Neural progenitor cell (in vitro differentiated cells): ENCODE results near the gene PRR33. TPM values are rescaled to one million over a fixed set of nuclear protein-coding genes. Genes with fewer than 3 reads are reported as not detected.
"Not testable (repeated sequence)": the region's sequence is repeated elsewhere in the genome, so short reads cannot be mapped to it uniquely, and the experiment has no call there.

Experiments used
- DNase-seq: peaks from one replicate; pipeline ENCODE4 v3.0.0-alpha.2; 2016; ENCODE audit warnings: low spot score
- H2AFZ ChIP-seq: fragments of 200-600 bp; sonication (generic); replicated peaks from 2 replicates; pipeline ENCODE4 v1.6.1; 2016; ENCODE audit warnings: antibody characterized with exemption
- H3F3A ChIP-seq: fragments of 200-600 bp; sonication (generic); 2 replicates; pipeline ENCODE4 v1.6.1; 2016; ENCODE audit warnings: antibody characterized with exemption, low read depth
- H3K27ac ChIP-seq: fragments of 200-600 bp; sonication (generic); 2 replicates; pipeline ENCODE4 v1.5.1; 2016; ENCODE audit warnings: mild to moderate bottlenecking
- H3K27me3 ChIP-seq: fragments of 200-600 bp; sonication (generic); 2 replicates; pipeline ENCODE4 v1.6.1; 2016; ENCODE audit warnings: mild to moderate bottlenecking, moderate library complexity
- H3K36me3 ChIP-seq: fragments of 200-600 bp; sonication (generic); 2 replicates; pipeline ENCODE4 v1.5.1; 2016
- H3K4me1 ChIP-seq: fragments of 200-600 bp; sonication (generic); 2 replicates; pipeline ENCODE4 v1.6.1; 2016; ENCODE audit warnings: mixed run types
- H3K4me2 ChIP-seq: fragments of 200-600 bp; sonication (generic); 2 replicates; pipeline ENCODE4 v1.6.1; 2016
- H3K4me3 ChIP-seq: fragments of 200-600 bp; sonication (generic); 2 replicates; pipeline ENCODE4 v1.5.1; 2016
- H3K79me2 ChIP-seq: fragments of 200-600 bp; sonication (generic); 2 replicates; pipeline ENCODE4 v1.6.1; 2016; ENCODE audit warnings: low read depth
- H3K9ac ChIP-seq: fragments of 200-600 bp; sonication (generic); 2 replicates; pipeline ENCODE4 v1.6.1; 2016
- H3K9me3 ChIP-seq: fragments of 200-600 bp; sonication (generic); 2 replicates; pipeline ENCODE4 v1.5.1; 2016; ENCODE audit warnings: low read depth
- H4K20me1 ChIP-seq: fragments of 200-600 bp; sonication (generic); 2 replicates; pipeline ENCODE4 v1.6.1; 2016; ENCODE audit warnings: low read depth
- H3K27ac Mint-ChIP-seq: 3 replicates; pipeline ENCODE4 v1.8.0; 2021; ENCODE audit warnings: mixed read lengths
- H3K27me3 Mint-ChIP-seq: 2 replicates; pipeline ENCODE4 v1.8.0; 2022; ENCODE audit warnings: low read depth, mild to moderate bottlenecking, inconsistent platforms, moderate library complexity, mixed read lengths; ENCODE audit not compliant: insufficient read depth
- H3K36me3 Mint-ChIP-seq: 3 replicates; pipeline ENCODE4 v1.8.0; 2021; ENCODE audit warnings: mixed read lengths
- H3K4me1 Mint-ChIP-seq: 3 replicates; pipeline ENCODE4 v1.8.0; 2021; ENCODE audit warnings: mixed read lengths
- H3K4me3 Mint-ChIP-seq: 3 replicates; pipeline ENCODE4 v1.8.0; 2021; ENCODE audit warnings: mild to moderate bottlenecking, moderate library complexity, mixed read lengths
- H3K9me3 Mint-ChIP-seq: 3 replicates; pipeline ENCODE4 v1.8.0; 2020; ENCODE audit warnings: mixed read lengths
- CTCF ChIP-seq: fragments of 200-600 bp; sonication (generic); IDR thresholded peaks from 2 replicates; pipeline ENCODE4 v1.5.1; 2017; ENCODE audit warnings: antibody characterized with exemption, mild to moderate bottlenecking
- EZH2 ChIP-seq: fragments of 200-600 bp; sonication (generic); IDR thresholded peaks from 2 replicates; pipeline ENCODE4 v1.6.1; 2017; ENCODE audit warnings: antibody characterized with exemption, mild to moderate bottlenecking, moderate library complexity
- EZH2phosphoT487 ChIP-seq: fragments of 200-600 bp; sonication (generic); IDR thresholded peaks from 2 replicates; pipeline ENCODE4 v1.6.1; 2017; ENCODE audit warnings: antibody characterized with exemption
- total RNA-seq: library from RNA; depleted of rRNA; stranded (reverse); fragments of >200 nt; gene quantifications from 2 replicates; pipeline ENCODE4 v1.2.3, GENCODE V29; 2015; ENCODE audit warnings: low replicate concordance

The PRR33 gene
- total RNA-seq, 1 donor from 2014 or later = not detected

- H3K27me3 ChIP-seq = no peaks in the 10 kb centered on the region
- no peaks in the 10 kb centered on the region for H3K36me3 ChIP-seq
- Mint-ChIP-seq H3K9me3 (no peaks in the 10 kb centered on the region), H3K4me1 (peaks cover 14% of the 10 kb centered on the region), H3K27ac (no peak overlapping the region), H3K27me3 (peaks cover 4% of the 10 kb centered on the region), H3K4me3 (no peak overlapping the region), H3K36me3 (no peaks in the 10 kb centered on the region)
- no peak overlapping the region for H2AFZ ChIP-seq
- no peak overlapping the region for H3K27ac ChIP-seq
- H3K9ac ChIP-seq = no peak overlapping the region
- H4K20me1 ChIP-seq = no peaks in the 10 kb centered on the region
- no peaks in the 10 kb centered on the region for H3F3A ChIP-seq
- no peaks in the 10 kb centered on the region for H3K9me3 ChIP-seq
- TF ChIP-seq EZH2phosphoT487 (no peak), CTCF (no peak), EZH2 (no peak)
- H3K4me2 ChIP-seq = no peak overlapping the region
- no peaks in the 10 kb centered on the region for H3K79me2 ChIP-seq
- peaks cover 6% of the 10 kb centered on the region for H3K4me1 ChIP-seq
- H3K4me3 ChIP-seq = no peak overlapping the region
- DNase-seq = no peak
These were observed 13.3 kb downstream of the PRR33 start for GRCh38 chr11:1878137-1879031.

DNA sequence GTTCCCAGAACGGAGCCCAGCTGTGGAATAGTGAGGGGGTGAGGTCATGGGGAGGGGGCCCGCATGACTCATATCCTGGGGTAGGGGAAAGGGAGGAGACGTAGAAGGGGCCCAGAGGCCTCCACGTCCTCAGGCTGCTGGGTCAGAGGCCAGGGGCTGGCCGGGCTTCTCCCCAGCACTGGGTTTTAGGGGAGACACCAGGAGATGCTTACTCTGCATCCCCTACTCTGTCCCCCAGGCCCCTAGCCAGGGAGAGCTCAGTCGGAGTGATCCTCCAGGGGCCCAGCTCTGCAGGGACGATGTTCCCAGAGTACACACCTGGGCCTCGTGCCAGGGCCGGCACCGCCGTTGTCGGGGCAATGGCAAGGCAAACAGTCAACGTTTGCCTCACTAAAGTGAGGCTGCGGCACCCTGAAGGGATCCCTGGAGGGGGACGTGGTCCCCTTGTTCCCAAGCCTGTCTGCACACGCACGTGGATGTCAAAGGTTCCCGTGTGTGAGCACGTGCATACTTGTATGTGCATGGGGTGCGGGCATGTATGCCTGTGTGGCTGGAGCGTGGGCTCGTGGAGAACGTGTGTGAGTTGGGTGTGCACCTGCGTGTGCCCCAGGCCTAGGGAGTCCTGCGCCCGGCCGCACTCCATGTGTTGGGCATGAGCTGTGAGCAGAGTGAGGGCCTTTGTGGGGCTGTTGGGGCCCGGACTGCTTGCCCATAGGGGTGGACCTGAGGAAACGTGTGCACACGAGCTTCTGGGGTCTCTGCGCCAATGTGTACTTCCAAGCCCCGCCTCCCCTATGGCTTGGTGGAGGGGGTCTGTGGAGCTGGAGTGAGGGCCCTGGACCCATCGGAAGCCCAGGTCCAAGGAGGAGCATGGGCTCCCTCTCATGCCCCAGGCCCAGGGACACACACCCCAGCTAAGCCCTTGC is 14.2 kb downstream of the PRR33 start:
- H3K4me2 ChIP-seq = no peak overlapping the region
- H3K36me3 Mint-ChIP-seq = no peaks in the 10 kb centered on the region
- H3K9me3 Mint-ChIP-seq = no peaks in the 10 kb centered on the region
- H3F3A ChIP-seq = no peaks in the 10 kb centered on the region
- H3K9me3 ChIP-seq = no peaks in the 10 kb centered on the region
- H2AFZ ChIP-seq = no peak overlapping the region
- H3K4me1 Mint-ChIP-seq = peaks cover 22% of the 10 kb centered on the region
- no peak for TF ChIP-seq CTCF
- no peak overlapping the region for H3K4me3 Mint-ChIP-seq
- peaks cover under 1% of the 10 kb centered on the region for H3K4me1 ChIP-seq
- no peaks in the 10 kb centered on the region for H3K36me3 ChIP-seq
- no peak for DNase-seq
- no peak overlapping the region for H3K9ac ChIP-seq
- H3K27ac Mint-ChIP-seq = peak overlapping the region; percentile 72
- H3K27me3 Mint-ChIP-seq = peaks cover 7% of the 10 kb centered on the region
- H3K79me2 ChIP-seq = no peaks in the 10 kb centered on the region
- no peak overlapping the region for H3K27ac ChIP-seq
- H3K27me3 ChIP-seq = no peaks in the 10 kb centered on the region
- no peak overlapping the region for H3K4me3 ChIP-seq
- H4K20me1 ChIP-seq = no peaks in the 10 kb centered on the region

DNA sequence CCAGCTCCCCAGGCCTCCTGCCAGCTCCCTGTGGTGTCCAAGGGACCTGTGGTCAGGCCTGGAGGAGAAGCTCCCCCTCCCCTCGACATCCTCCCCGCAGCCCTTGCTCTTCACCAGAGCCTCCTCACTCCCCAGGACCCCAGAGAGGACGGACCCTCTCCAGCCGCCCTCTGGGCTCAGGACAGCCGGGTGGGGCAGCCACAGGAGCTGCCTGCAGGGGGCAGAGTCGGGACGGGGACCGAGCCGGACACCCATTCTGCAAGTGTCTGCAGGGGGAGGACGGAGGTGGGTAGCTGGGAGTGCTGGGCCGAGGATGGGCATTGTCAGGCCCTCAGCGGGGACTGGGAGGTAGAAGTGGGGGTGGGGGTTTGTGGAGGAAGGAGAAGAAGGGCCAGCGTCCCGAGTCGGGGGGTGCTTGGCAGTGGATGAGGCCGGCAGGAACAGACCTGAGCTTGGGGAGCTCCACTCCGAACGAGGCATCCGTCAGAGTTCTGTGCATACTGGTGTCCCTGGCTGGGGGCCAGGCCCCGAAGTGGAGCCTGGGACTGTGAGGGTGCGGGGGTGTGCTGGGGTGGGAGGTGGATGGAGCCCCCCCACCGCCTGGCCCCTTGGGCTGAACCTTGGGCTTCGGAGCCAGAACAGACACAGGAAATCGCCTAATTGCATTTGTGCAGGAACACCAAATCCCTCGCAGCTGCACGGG is 15.2 kb downstream of the PRR33 start:
- no peaks in the 10 kb centered on the region for H3K27me3 ChIP-seq
- Mint-ChIP-seq H3K4me1 (peaks cover 22% of the 10 kb centered on the region), H3K4me3 (no peak overlapping the region), H3K27me3 (peaks cover 7% of the 10 kb centered on the region), H3K9me3 (no peaks in the 10 kb centered on the region), H3K36me3 (no peaks in the 10 kb centered on the region), H3K27ac (no peak overlapping the region)
- H3F3A ChIP-seq = no peaks in the 10 kb centered on the region
- no peak overlapping the region for H3K4me3 ChIP-seq
- no peak overlapping the region for H3K4me2 ChIP-seq
- no peak overlapping the region for H2AFZ ChIP-seq
- no peaks in the 10 kb centered on the region for H3K36me3 ChIP-seq
- H3K27ac ChIP-seq = no peak overlapping the region
- no peak for TF ChIP-seq EZH2phosphoT487
- peak; percentile 60 for TF ChIP-seq CTCF
- no peaks in the 10 kb centered on the region for H3K9me3 ChIP-seq
- H4K20me1 ChIP-seq = no peaks in the 10 kb centered on the region
- peak; percentile 65 for DNase-seq
- no peaks in the 10 kb centered on the region for H3K79me2 ChIP-seq
- H3K4me1 ChIP-seq = no peaks in the 10 kb centered on the region
- no peak overlapping the region for H3K9ac ChIP-seq

DNA sequence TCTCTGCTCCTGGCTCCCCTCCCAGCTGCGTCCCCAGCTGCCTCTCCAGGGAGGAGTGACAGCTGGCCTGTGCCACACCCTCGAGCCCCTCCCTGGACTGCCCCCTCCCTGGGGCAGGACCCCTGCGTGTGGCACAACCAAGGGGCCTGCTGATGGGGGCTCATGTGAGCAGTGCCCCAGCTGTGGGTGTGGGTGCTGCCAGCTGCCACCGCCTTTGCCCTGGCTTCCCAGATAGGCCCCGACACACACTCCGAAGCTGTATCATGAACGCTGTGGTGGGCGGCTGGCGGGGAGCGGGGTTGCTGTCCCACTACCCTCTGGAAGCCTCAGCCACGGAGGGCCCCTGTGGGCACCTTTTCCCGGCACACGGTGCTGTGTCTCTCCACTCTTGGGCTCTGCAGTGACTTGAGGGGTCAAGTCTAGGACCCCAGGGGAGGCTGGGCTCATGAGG is 15.8 kb downstream of the PRR33 start:
- not testable (repeated sequence) for H3K79me2 ChIP-seq

More for the DNA sequence above, 15.8 kb downstream of the PRR33 start:
- not testable (repeated sequence) for H3K4me1 ChIP-seq, H3K27me3 Mint-ChIP-seq, H3K4me3 Mint-ChIP-seq, H3K4me3 ChIP-seq, H3K27ac Mint-ChIP-seq, H3K27me3 ChIP-seq, H4K20me1 ChIP-seq, H3K36me3 ChIP-seq, DNase-seq, H3K4me2 ChIP-seq, H3K9me3 Mint-ChIP-seq, H3F3A ChIP-seq, H3K36me3 Mint-ChIP-seq, H3K9ac ChIP-seq, H3K9me3 ChIP-seq, H3K27ac ChIP-seq, H2AFZ ChIP-seq
- peaks cover 25% of the 10 kb centered on the region for H3K4me1 Mint-ChIP-seq
